ENCODE measurements around the gene GPSM1.

GPSM1 gene, protein sequence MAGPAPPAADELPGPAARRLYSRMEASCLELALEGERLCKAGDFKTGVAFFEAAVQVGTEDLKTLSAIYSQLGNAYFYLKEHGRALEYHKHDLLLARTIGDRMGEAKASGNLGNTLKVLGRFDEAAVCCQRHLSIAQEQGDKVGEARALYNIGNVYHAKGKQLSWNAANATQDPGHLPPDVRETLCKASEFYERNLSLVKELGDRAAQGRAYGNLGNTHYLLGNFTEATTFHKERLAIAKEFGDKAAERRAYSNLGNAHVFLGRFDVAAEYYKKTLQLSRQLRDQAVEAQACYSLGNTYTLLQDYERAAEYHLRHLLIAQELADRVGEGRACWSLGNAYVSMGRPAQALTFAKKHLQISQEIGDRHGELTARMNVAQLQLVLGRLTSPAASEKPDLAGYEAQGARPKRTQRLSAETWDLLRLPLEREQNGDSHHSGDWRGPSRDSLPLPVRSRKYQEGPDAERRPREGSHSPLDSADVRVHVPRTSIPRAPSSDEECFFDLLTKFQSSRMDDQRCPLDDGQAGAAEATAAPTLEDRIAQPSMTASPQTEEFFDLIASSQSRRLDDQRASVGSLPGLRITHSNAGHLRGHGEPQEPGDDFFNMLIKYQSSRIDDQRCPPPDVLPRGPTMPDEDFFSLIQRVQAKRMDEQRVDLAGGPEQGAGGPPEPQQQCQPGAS

DNA sequence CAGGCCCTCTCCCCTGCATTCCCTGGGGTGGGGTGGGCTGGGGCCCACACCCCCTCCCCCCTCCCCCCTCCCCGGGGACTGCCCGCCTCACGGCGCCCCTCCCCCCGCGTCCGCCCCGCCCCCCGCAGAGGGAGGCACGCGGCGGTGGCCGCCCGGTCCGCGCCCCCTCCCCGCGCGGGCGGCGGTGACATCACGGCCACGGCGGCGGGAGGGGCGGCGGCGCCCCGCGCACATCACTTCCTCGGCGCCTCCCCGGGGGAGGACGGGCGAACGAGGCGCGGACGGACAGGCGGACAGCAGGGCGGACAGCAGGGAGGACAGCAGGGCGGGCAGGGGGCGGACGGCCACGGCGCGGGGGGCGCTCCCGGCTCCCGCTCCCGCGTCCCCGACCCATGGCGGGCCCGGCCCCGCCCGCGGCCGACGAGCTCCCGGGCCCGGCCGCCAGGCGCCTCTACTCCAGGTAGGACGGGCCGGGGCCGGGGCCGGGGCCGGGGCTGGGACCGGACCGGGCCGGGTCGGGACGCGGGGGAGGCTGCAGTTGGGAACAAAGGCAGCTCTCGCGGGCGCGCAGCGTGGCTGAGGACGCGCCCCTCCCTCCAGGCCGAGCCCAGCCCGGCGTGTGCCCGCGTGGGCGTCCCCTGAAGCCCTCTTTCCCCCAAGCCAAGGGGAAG lies at the start of gene GPSM1:
Gene GPSM1, plus strand, starts transcription at position 236 of the 671 bp plus-strand sequence. Its CDS starts 157 bp downstream, at position 393.
- DNase-seq (ENCODE audit: low spot score in 2 of 2) (no peak), ATAC-seq (peak; percentile 58)
- Mint-ChIP-seq H3K4me3 (peak within 1 kb of the TSS; percentile 58), H3K27ac (peak within 1 kb of the TSS; percentile 32), H3K36me3 (no peaks in the 10 kb centered on the region), H3K4me1 (peaks cover 9% of the 10 kb centered on the region), H3K9me3 (no peaks in the 10 kb centered on the region)

DNA sequence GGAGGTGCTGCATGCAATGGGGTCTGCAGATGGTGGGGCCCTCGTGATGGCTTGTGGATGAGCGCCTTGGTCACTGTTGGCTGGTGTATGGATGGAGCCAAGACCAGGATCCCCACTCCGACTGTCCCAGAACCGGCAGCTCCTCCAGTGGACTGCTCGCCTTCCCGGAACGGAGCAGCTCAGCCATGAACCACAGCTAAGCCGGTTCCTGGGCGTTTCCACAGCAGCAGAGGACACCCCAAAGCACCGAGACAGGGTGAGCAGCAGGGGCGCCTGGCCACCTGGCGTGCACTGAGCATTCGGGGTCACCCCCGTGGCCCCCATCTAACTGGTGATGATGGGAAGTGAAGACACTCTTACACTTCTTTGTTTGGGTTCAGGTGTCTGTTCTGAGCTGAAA lies 49.6 kb upstream of the GPSM1 start:
- H3K9me3 Mint-ChIP-seq, result no peaks in the 10 kb centered on the region
- no peaks in the 10 kb centered on the region for H3K36me3 Mint-ChIP-seq
- no peak overlapping the region for H3K4me3 Mint-ChIP-seq
- H3K4me1 Mint-ChIP-seq, result no peaks in the 10 kb centered on the region
- DNase-seq (ENCODE audit: low spot score in 2 of 2), result no peak
- no peak overlapping the region for H3K27ac Mint-ChIP-seq
- ATAC-seq, result no peak

DNA sequence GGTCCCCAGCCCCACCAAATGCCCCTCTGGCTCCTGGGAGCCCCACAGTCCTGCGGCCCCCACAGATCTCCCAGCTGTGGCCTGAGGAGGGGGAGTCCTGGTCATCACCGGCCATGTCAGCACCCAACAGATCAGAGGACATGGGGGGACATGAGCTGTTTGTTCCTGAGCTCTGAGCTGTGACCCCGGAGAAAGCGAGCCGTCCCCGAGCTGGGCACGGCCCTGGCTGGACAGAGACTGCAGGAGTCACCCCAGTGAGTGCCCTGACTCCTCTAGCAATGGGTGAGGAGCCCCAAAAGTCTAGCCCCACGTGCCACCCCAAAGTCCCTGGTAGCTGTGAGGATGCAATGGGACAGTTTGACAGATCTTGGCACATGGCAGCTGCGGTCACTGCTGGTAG lies 49.1 kb upstream of the GPSM1 start:
- no peaks in the 10 kb centered on the region for H3K9me3 Mint-ChIP-seq
- H3K36me3 Mint-ChIP-seq, result no peaks in the 10 kb centered on the region
- H3K4me1 Mint-ChIP-seq, result no peaks in the 10 kb centered on the region
- ATAC-seq (no peak), DNase-seq (ENCODE audit: low spot score in 2 of 2) (no peak)
- no peak overlapping the region for H3K27ac Mint-ChIP-seq
- H3K4me3 Mint-ChIP-seq, result no peak overlapping the region

DNA sequence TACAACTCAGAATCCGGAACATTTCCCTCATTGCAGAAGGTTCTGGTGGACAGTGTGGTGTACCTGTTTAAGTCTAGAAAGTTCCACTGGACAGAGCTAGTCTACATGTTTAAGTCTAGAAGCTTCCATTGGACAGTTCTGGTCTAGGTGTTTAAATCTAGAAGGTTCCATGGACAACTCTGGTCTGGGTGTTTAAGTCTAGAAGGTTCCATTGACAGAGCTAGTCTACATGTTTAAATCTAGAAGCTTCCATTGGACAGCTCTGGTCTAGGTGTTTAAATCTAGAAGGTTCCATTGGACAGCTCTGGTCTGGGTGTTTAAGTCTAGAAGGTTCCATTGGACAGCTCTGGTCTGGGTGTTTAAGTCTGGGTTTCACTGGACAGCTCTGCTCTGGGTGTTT lies 48.4 kb upstream of the GPSM1 start:
- ATAC-seq (no peak), DNase-seq (ENCODE audit: low spot score in 2 of 2) (no peak)
- Mint-ChIP-seq H3K27ac (no peak overlapping the region), H3K9me3 (no peaks in the 10 kb centered on the region), H3K4me1 (peaks cover 5% of the 10 kb centered on the region), H3K4me3 (no peak overlapping the region), H3K36me3 (no peaks in the 10 kb centered on the region)

DNA sequence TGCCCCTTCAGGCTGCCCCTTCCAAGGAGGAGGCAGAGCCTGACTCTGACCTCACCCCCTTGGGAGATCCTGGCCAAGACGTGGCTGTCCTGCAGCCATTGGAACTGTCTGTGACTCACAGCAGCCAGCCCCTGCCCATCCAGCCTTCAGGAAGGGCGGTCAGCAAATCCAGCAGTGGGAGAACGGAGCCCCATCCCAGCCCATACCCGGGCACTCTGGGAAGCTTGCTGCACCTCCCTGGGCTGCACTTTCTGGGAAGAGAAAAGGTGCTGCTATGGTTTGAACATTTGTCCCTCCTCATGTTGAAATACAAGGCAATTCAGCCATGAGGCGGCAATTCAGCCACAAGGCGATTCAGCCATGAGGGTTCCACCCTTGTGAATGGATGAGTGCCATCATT lies 47.9 kb upstream of the GPSM1 start:
- Mint-ChIP-seq H3K9me3 (no peaks in the 10 kb centered on the region), H3K4me3 (no peak overlapping the region), H3K27ac (no peak overlapping the region), H3K4me1 (peaks cover 6% of the 10 kb centered on the region), H3K36me3 (no peaks in the 10 kb centered on the region)
- ATAC-seq, result no peak
- no peak for DNase-seq (ENCODE audit: low spot score in 2 of 2)

DNA sequence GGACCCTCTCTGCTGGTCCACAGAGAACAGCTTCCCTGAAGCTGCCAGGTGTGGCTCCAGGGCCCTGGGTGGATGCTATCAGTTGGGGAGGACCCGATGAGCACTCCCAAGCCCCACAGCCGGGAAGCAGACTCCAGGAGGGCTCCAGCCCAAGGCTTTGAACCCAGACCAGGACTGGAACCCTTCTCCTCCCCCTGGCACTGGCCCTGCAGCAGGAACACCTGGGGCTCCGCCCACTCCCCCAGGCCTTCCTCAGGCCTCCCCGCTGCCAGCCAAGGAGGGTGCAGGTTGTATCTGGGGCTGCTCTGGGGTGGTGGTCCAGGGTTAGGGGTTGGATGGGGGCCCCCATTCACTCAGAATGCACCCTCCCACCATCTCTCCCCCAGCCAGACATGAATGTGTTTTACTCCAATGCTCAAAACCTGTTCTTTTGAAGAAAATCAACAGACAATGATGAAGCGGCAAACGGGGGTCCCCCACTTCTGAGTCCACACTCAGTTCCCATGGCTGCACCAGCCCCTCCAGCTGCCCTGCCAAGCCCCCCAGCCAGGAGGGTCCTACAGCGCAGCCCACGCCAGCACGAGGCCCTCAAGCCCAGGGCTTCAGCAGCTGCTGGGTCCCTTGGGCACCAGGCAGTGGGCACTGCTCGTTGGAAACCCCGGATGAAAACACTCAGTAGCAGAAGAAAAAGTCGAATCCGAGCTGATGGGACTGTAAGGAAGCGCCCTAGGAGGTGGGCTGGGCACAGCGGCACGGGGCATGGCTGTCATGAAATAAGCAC lies 46.6 kb upstream of the GPSM1 start:
- no peak overlapping the region for H3K27ac Mint-ChIP-seq
- no peaks in the 10 kb centered on the region for H3K36me3 Mint-ChIP-seq
- H3K9me3 Mint-ChIP-seq, result no peaks in the 10 kb centered on the region
- DNase-seq (ENCODE audit: low spot score in 2 of 2), result no peak
- H3K4me1 Mint-ChIP-seq, result peaks cover 6% of the 10 kb centered on the region
- H3K4me3 Mint-ChIP-seq, result no peak overlapping the region
- no peak for ATAC-seq

DNA sequence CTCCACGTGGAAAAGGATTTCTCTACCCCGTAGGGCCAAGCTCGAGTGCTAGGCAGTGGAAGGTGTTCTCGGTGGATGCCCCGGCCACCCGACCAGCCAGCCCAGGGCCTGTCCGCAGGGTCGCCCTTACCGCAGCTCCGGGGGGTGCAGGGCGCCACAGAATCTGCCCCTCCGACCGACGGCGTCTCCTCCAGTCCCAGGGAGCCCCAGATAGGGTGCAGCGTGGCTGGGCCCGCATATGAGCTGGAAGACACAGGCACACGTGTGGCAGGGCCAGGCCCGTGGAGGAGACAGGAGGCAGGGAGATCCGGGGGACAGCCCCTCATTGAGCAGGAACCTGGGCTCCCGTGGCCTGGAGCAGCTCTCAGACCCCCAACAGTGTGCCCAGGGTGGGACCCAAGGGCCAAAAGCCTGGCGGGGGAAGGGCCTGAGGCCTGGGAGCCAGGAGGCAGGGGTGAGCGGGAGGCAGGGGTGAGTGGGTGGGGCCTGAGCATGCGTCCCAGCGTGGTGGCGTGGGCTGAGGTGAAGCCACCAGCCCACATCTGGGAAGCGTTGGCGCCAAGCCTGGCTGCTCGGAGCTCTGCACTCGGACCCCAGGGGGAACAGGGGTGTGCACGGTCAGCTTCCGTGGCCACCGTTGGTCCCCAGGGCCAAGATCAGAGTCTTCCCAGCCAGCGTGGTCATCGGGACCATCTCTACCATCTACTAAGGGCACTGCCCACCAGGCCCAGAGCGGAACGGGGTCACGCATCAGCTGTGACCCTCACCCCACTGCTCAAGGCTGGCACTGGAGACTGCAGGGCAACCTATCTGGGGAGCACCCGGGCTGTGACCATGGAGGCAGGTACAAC lies 45.7 kb upstream of the GPSM1 start:
- no peak overlapping the region for H3K27ac Mint-ChIP-seq
- no peak overlapping the region for H3K4me3 Mint-ChIP-seq
- no peak for ATAC-seq
- no peak for DNase-seq (ENCODE audit: low spot score in 2 of 2)
- H3K9me3 Mint-ChIP-seq, result no peaks in the 10 kb centered on the region
- H3K36me3 Mint-ChIP-seq, result no peaks in the 10 kb centered on the region
- peaks cover 6% of the 10 kb centered on the region for H3K4me1 Mint-ChIP-seq

DNA sequence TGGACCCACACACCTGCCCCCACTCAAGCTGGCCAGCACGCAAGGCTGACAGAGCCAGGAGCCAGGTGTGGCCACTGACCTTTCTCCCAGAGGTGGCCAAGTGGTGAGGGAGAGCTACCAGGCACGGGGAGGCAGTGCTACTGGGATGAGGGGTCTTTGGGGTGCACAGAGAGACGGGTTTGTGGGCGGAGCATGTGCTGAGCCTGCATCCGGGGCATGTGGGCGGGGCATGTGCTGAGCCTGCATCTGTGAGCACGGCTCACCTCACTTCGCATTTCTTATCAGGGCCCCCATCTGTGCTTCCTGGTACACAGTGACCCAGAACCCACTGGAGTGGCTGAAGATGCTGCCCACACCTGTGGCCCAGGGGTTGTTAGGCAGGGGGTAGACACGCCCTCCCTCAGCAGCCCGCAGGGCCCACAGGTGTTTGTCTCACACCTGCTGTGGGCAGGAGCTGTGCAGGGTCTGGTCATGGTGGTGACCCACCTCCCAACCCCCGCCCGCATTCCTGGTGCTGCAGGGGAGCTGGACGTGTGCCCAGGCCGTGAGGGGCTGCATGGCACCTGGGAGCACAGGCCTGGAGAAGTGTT lies 45.0 kb upstream of the GPSM1 start:
- DNase-seq (ENCODE audit: low spot score in 2 of 2) (no peak), ATAC-seq (no peak)
- Mint-ChIP-seq H3K27ac (no peak overlapping the region), H3K4me1 (peaks cover 6% of the 10 kb centered on the region), H3K9me3 (no peaks in the 10 kb centered on the region), H3K4me3 (no peak overlapping the region), H3K36me3 (no peaks in the 10 kb centered on the region)

DNA sequence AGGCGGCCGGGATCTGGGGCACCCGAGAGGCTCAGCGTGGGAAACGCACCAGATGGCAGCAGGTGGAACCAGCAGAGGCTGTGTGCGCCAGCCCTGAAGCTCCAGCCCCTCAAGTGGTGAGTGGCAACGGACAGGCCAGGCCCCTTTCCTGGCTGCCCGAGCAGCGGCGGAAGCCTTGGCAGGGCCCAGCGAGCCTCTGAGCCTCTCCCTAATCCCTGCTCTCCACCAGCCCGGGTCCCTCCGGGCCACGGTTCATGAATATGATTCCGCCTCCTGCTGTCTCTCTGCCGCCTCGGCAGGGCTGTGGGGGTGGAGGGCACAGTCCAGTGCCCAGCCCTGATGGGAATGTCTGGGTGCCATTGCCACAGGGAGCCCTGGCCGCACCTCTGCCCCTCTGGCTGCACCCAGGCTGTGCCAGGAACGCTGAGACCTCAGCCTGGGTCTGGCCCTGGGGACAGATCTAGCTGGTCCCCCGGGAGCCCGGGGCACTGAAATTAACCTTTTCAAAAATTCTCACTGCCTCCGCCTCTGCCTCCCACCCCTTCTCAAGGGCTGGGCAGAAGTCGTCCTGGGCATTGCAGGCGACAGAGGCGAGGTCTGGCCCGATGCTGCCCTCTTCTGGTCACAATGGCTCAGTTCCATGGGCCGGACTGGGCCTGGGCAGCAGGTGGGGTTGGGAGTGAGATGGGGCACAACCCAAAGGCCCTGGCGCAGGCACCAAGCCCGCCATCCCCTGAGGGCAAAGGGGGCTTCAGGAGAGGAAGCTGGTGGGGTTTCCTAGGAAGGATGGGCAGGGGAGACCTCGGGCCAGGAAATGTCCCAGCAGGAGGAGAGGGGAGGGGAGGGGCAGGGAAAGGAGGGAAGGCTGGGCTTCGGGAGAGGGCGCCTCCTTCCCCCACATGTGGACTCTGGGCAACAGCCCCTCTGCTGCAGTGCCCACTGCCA lies 43.8 kb upstream of the GPSM1 start:
- ATAC-seq (peak; percentile 88), DNase-seq (ENCODE audit: low spot score in 2 of 2) (peak; percentile 74 to 86)
- Mint-ChIP-seq H3K27ac (no peak overlapping the region), H3K4me3 (no peak overlapping the region), H3K36me3 (no peaks in the 10 kb centered on the region), H3K9me3 (no peaks in the 10 kb centered on the region), H3K4me1 (peaks cover 6% of the 10 kb centered on the region)

DNA sequence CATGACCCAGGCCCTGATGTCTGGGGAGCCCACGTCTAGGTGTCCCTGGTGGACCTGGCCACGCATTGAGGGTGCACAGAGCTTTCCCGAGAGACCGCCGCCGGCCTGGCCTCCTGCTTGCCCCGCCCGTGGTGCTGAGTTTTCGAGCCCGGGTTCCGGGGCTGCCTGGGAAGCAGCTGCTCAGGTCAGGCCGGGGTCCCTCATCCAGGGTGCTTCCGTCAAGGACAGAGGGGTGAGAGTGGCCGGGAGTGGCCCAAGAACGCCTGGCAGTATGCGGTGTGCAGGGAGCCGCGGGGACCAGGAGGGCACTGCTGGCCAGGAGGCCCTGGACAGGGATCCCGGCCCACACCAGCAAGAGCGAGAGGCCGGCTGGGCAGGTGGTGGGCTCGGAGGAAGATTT lies 43.0 kb upstream of the GPSM1 start:
- no peak overlapping the region for H3K27ac Mint-ChIP-seq

DNA sequence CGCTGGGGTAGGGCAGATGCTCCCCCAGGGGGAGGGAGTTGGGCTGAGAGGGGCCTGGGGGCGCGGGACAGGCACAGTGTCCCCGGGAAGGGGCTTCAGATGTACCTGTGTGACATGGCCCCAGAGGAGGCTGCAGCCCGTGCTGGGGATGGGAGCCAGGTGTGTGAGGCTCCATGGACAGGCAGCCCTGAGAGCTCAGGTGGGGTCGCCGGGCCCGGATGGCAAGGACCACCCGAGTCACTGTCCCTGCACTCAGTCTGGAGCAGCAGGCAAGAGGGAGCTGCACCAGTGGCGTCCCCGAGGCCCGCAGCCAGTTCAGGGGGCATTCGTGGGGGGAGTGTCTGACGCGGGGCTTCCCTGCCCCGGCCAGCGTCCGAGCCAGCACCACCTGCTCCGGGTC lies 42.4 kb upstream of the GPSM1 start:
- Mint-ChIP-seq H3K36me3 (no peaks in the 10 kb centered on the region), H3K4me1 (peaks cover 6% of the 10 kb centered on the region), H3K4me3 (no peak overlapping the region), H3K27ac (no peak overlapping the region), H3K9me3 (no peaks in the 10 kb centered on the region)
- ATAC-seq, result no peak
- DNase-seq (ENCODE audit: low spot score in 2 of 2), result no peak

More for the DNA sequence above, 43.0 kb upstream of the GPSM1 start:
- ATAC-seq, result no peak
- Mint-ChIP-seq H3K4me1 (peaks cover 6% of the 10 kb centered on the region), H3K36me3 (no peaks in the 10 kb centered on the region), H3K4me3 (no peak overlapping the region), H3K9me3 (no peaks in the 10 kb centered on the region)
- no peak for DNase-seq (ENCODE audit: low spot score in 2 of 2)

DNA sequence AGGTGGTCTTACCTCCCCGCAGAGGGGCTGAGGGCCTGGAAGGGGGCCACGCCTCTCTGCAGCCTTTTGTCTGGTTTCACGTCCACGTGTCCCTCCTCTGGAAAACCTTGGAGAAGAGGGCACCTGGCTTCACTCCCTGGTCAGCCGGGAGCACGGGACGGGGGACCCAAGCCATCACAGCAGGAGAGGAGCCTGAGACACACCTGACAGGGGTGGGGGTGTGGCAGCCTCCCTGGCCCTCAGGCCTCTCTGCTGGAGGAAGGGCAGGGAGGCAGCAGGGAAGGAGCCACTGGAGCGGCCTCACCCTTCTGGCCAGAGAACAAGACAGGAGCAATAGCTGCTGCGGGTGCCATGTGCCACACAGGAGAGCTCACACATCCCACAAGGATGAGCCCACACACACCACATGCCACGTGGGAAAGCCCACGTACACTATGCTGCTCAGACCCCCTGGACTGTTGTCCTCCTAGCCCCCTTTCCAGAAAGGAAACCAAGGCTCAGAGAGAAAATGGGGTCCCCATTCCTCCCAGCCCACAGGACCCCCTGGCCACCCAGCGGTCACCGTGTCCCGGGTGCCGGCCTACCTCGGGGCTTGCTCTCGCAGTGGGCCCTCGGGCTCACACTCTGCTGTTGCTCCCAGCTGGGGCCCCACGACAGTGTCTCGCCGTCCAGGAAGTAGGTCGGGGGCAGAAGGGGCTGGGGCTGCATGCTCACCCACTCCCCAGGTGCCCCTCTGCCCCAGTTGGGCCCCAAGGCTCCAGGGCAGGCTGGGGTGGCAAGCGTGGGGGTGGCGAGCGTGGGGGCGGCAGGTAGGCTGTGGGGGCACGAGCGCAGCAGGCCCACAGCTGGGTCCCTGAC lies 41.6 kb upstream of the GPSM1 start:
- Mint-ChIP-seq H3K4me1 (peaks cover 6% of the 10 kb centered on the region), H3K9me3 (no peaks in the 10 kb centered on the region), H3K4me3 (no peak overlapping the region), H3K36me3 (no peaks in the 10 kb centered on the region), H3K27ac (no peak overlapping the region)
- ATAC-seq, result no peak
- no peak for DNase-seq (ENCODE audit: low spot score in 2 of 2)
